NCI-H446 treated with DMSO at 0.1 percent for 48 hours (cell line): Measurements from ENCODE around the gene CCL11.
A peak's percentile ranks its signal among the peaks of the same experiment; 100 is the strongest.

ENCODE experiments used
- DNase-seq: peaks from one replicate; lab custom pipeline; 2025; lab: John Stamatoyannopoulos, UW

CCL11 gene

GRCh38 chr17:34257299-34257985 is 28.1 kb upstream of the CCL11 start:
- DNase-seq = no peak

GRCh38 chr17:34257986-34258326 is 27.6 kb upstream of the CCL11 start:
- DNase-seq = no peak

- no peak for DNase-seq
Observed at GRCh38 chr17:34259146-34259545, 26.4 kb upstream of the CCL11 start.

GRCh38 chr17:34260861-34261260 is 24.7 kb upstream of the CCL11 start:
- DNase-seq = no peak

GRCh38 chr17:34261568-34262337 is 23.8 kb upstream of the CCL11 start:
- DNase-seq = no peak

GRCh38 chr17:34265711-34266110 is 19.8 kb upstream of the CCL11 start:
- no peak for DNase-seq

- DNase-seq = no peak
Observed at GRCh38 chr17:34269969-34270368, 15.6 kb upstream of the CCL11 start, which contains the start of gene CCL7. CCL7 (plus strand) TSS chr17:34270221; CDS start chr17:34270291, 70 bp downstream.

GRCh38 chr17:34275881-34276280 is 9.7 kb upstream of the CCL11 start:
- DNase-seq = peak; percentile 12

GRCh38 chr17:34276826-34277225 is 8.7 kb upstream of the CCL11 start:
- no peak for DNase-seq

- DNase-seq = no peak
Observed at GRCh38 chr17:34283571-34283970, 2.0 kb upstream of the CCL11 start.

- no peak for DNase-seq
Observed at GRCh38 chr17:34287875-34288274, 2.3 kb downstream of the CCL11 start.

- no peak for DNase-seq
Observed at GRCh38 chr17:34290586-34290985, 5.0 kb downstream of the CCL11 start.

GRCh38 chr17:34291721-34292348 is 6.3 kb downstream of the CCL11 start:
- DNase-seq = no peak

- no peak for DNase-seq
Observed at GRCh38 chr17:34299027-34299426, 13.5 kb downstream of the CCL11 start.

GRCh38 chr17:34299956-34300577 is 14.5 kb downstream of the CCL11 start:
- DNase-seq = no peak

- DNase-seq = no peak
Observed at GRCh38 chr17:34300652-34301370, 15.3 kb downstream of the CCL11 start.

GRCh38 chr17:34301986-34302385 is 16.4 kb downstream of the CCL11 start:
- no peak for DNase-seq

- DNase-seq = no peak
Observed at GRCh38 chr17:34302636-34303035, 17.1 kb downstream of the CCL11 start.

- DNase-seq = no peak
Observed at GRCh38 chr17:34303606-34304005, 18.1 kb downstream of the CCL11 start.

GRCh38 chr17:34305061-34305460 is 19.5 kb downstream of the CCL11 start:
- no peak for DNase-seq

GRCh38 chr17:34305606-34306005 is 20.1 kb downstream of the CCL11 start:
- DNase-seq = no peak

- DNase-seq = no peak
Observed at GRCh38 chr17:34306466-34306865, 20.9 kb downstream of the CCL11 start.
